Measurements from ENCODE around the gene SETDB2. TPM values are rescaled to one million over a fixed set of nuclear protein-coding genes. Genes with fewer than 3 reads are reported as not detected.

SETDB2 gene
- total and polyA plus RNA-seq, 2 of the 13 experiments (the other 11 are each of a cell fraction or from before 2014, with no cell fraction given): 8.1 to 8.7 TPM

DNA sequence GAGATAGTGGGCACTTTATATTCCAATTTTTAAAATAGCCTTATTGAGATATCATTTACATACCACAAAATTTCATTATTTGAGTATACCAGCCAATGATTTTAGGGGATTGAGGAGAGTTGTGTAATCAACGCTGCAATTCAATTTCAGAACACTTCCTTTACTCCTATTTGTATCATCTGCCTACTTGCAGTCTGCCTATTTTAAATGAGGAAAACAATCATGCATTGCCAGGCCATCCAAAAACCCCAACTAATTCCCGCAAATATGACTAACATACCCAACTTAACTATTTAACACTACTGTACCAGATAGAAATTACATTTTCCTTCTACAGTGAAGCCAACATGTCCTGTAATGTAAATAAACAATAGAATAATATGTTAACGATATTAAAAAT lies 26.9 kb upstream of the SETDB2 start:
- Histone ChIP-seq H4K20me1 (ENCODE audit: insufficient read depth, low read length) (no peaks in the 10 kb centered on the region), H3K4me3 (replicated peaks in 1 of 3; ENCODE audit: insufficient read depth in 1 of 3, low read depth in 2 of 3, low read length in 3 of 3) (no peak overlapping the region), H3K27me3 (ENCODE audit: control insufficient read depth in 1 of 2, insufficient read depth in 2 of 2, low read length in 2 of 2) (no peaks in the 10 kb centered on the region), H3K9me3 (ENCODE audit: low read length) (no peaks in the 10 kb centered on the region), H3K4me1 (ENCODE audit: insufficient read depth, low read length) (peaks cover 28% of the 10 kb centered on the region), H3K9ac (ENCODE audit: insufficient read depth, low read depth, low read length) (no peak overlapping the region), H3K27ac (ENCODE audit: extremely low read length, insufficient read depth, low read length) (no peak overlapping the region), H3K36me3 (replicated peaks in 1 of 2; ENCODE audit: control insufficient read depth in 1 of 2, insufficient read depth in 2 of 2, low read length in 2 of 2) (no peaks in the 10 kb centered on the region), H2AFZ (ENCODE audit: low read length) (no peak overlapping the region), H3K4me2 (ENCODE audit: low read depth, low read length) (no peak overlapping the region), H3K79me2 (ENCODE audit: insufficient read depth, low read length) (no peaks in the 10 kb centered on the region)
- ATAC-seq (no peak), FAIRE-seq (no peak), DNase-seq (ENCODE audit: low spot score) (no peak)
- in situ Hi-C loops (cut with HindIII; ENCODE audit: extremely low pct_ligation_motif_present, low pct_unique_long_range_greater_than_20kb): no loop called here
- POLR2A ChIA-PET: no interaction called here
- BruUV-seq (replicated peaks): no TSS peak
- CTCF ChIA-PET (ENCODE audit: low intra/inter-chr PET ratio, low total read pairs): no interaction called here
- TF ChIP-seq GPN1 (CRISPR knock-in tag; IDR thresholded peaks at IDR 0.05; ENCODE audit: borderline replicate concordance) (no peak), KAT8 (CRISPR knock-in tag; IDR thresholded peaks at IDR 0.05) (no peak), ZMAT5 (CRISPR knock-in tag; IDR thresholded peaks at IDR 0.05; ENCODE audit: borderline replicate concordance, low read depth) (no peak)
- 95% methylated on average over 3 of the region's 3 CpGs for WGBS (ENCODE audit: low lambda C conversion rate)
- intact Hi-C loops (cut with micrococcal nuclease; ENCODE audit: unreplicated experiment): no loop called here

DNA sequence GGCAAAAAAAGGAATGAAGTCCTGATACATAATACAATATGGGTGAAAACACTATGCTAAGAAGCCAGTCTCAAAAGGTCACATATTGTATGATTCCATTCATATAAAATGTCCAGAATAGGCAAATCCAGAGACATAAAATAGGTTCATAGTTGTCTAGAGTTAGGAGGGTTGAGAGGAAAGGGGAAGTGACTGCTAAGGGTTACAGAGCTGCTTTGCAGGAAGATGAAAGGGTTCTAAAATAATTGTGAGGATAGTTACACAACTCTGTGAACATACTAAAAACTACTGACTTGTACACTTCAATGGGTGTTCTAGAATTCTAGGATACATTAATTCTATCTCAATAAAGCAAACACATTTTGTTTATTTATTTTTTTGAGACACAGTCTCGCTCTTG lies 25.9 kb upstream of the SETDB2 start:
- Histone ChIP-seq H3K4me2 (ENCODE audit: low read depth, low read length) (no peak overlapping the region), H3K27ac (ENCODE audit: extremely low read length, insufficient read depth, low read length) (no peak overlapping the region), H3K79me2 (ENCODE audit: insufficient read depth, low read length) (no peaks in the 10 kb centered on the region), H3K9me3 (ENCODE audit: low read length) (no peaks in the 10 kb centered on the region), H3K4me1 (ENCODE audit: insufficient read depth, low read length) (peaks cover 28% of the 10 kb centered on the region), H3K36me3 (replicated peaks in 1 of 2; ENCODE audit: control insufficient read depth in 1 of 2, insufficient read depth in 2 of 2, low read length in 2 of 2) (no peaks in the 10 kb centered on the region), H2AFZ (ENCODE audit: low read length) (no peak overlapping the region), H3K4me3 (replicated peaks in 1 of 3; ENCODE audit: insufficient read depth in 1 of 3, low read depth in 2 of 3, low read length in 3 of 3) (no peak overlapping the region), H4K20me1 (ENCODE audit: insufficient read depth, low read length) (no peaks in the 10 kb centered on the region), H3K27me3 (ENCODE audit: control insufficient read depth in 1 of 2, insufficient read depth in 2 of 2, low read length in 2 of 2) (no peaks in the 10 kb centered on the region), H3K9ac (ENCODE audit: insufficient read depth, low read depth, low read length) (no peak overlapping the region)
- no TSS peak for BruUV-seq (replicated peaks)
- in situ Hi-C loops (cut with HindIII; ENCODE audit: extremely low pct_ligation_motif_present, low pct_unique_long_range_greater_than_20kb) (no loop called here), intact Hi-C loops (cut with micrococcal nuclease; ENCODE audit: unreplicated experiment) (no loop called here)
- no peak for FAIRE-seq
- ChIA-PET CTCF (ENCODE audit: low intra/inter-chr PET ratio, low total read pairs) (no interaction called here), POLR2A (no interaction called here)
- DNase-seq (ENCODE audit: low spot score): no peak
- no peak for ATAC-seq
- WGBS (ENCODE audit: low lambda C conversion rate): 87% methylated on average over 1 of the region's 1 CpG
- TF ChIP-seq, protein P1, sequence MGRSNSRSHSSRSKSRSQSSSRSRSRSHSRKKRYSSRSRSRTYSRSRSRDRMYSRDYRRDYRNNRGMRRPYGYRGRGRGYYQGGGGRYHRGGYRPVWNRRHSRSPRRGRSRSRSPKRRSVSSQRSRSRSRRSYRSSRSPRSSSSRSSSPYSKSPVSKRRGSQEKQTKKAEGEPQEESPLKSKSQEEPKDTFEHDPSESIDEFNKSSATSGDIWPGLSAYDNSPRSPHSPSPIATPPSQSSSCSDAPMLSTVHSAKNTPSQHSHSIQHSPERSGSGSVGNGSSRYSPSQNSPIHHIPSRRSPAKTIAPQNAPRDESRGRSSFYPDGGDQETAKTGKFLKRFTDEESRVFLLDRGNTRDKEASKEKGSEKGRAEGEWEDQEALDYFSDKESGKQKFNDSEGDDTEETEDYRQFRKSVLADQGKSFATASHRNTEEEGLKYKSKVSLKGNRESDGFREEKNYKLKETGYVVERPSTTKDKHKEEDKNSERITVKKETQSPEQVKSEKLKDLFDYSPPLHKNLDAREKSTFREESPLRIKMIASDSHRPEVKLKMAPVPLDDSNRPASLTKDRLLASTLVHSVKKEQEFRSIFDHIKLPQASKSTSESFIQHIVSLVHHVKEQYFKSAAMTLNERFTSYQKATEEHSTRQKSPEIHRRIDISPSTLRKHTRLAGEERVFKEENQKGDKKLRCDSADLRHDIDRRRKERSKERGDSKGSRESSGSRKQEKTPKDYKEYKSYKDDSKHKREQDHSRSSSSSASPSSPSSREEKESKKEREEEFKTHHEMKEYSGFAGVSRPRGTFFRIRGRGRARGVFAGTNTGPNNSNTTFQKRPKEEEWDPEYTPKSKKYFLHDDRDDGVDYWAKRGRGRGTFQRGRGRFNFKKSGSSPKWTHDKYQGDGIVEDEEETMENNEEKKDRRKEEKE (IDR thresholded peaks at IDR 0.05): no peak
- TF ChIP-seq ZNF446 (CRISPR knock-in tag; IDR thresholded peaks at IDR 0.05) (no peak), MED8 (CRISPR knock-in tag; IDR thresholded peaks at IDR 0.05; ENCODE audit: insufficient replicate concordance) (no peak), MTF2 (CRISPR knock-in tag; IDR thresholded peaks at IDR 0.05; ENCODE audit: borderline replicate concordance) (no peak), IKZF1 (IDR thresholded peaks at IDR 0.05) (no peak), ZNF33B (CRISPR knock-in tag; IDR thresholded peaks at IDR 0.05) (no peak), PHF20 (CRISPR knock-in tag; IDR thresholded peaks at IDR 0.05) (no peak), ZNF790 (CRISPR knock-in tag; IDR thresholded peaks at IDR 0.05; ENCODE audit: borderline replicate concordance) (no peak), SMYD3 (CRISPR knock-in tag; IDR thresholded peaks at IDR 0.05) (no peak), TP53 (CRISPR knock-in tag; conservative IDR thresholded peaks at IDR 0.05) (no peak), DNMT1 (CRISPR knock-in tag; IDR thresholded peaks at IDR 0.05) (no peak), NKX3-1 (CRISPR knock-in tag; IDR thresholded peaks at IDR 0.05) (no peak)
- TF ChIP-seq, protein P2, sequence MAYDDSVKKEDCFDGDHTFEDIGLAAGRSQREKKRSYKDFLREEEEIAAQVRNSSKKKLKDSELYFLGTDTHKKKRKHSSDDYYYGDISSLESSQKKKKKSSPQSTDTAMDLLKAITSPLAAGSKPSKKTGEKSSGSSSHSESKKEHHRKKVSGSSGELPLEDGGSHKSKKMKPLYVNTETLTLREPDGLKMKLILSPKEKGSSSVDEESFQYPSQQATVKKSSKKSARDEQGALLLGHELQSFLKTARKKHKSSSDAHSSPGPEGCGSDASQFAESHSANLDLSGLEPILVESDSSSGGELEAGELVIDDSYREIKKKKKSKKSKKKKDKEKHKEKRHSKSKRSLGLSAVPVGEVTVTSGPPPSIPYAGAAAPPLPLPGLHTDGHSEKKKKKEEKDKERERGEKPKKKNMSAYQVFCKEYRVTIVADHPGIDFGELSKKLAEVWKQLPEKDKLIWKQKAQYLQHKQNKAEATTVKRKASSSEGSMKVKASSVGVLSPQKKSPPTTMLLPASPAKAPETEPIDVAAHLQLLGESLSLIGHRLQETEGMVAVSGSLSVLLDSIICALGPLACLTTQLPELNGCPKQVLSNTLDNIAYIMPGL (CRISPR knock-in tag; IDR thresholded peaks at IDR 0.05; ENCODE audit: borderline replicate concordance in 1 of 2, low read depth in 1 of 2): no peak
